ENCODE measurements around the gene OR1F1. TPM values are rescaled to one million over a fixed set of nuclear protein-coding genes. Genes with fewer than 3 reads are reported as not detected.

OR1F1 gene
- total RNA-seq, 1 donor from 2014 or later: 0.32 TPM

- H3K27ac ChIP-seq (ENCODE audit: low read depth, low read length): no peak overlapping the region
- H3K4me1 ChIP-seq (ENCODE audit: insufficient read depth, low read length): no peaks in the 10 kb centered on the region
- H3K4me3 ChIP-seq (ENCODE audit: insufficient read depth, low read depth, low read length): no peak overlapping the region
- no peak overlapping the region for H3K27ac Mint-ChIP-seq (ENCODE audit: unreplicated experiment)
- H3K4me1 Mint-ChIP-seq (ENCODE audit: low read depth, unreplicated experiment): no peaks in the 10 kb centered on the region
- H3K36me3 Mint-ChIP-seq (ENCODE audit: low read depth, unreplicated experiment): peaks cover 39% of the 10 kb centered on the region
- no peak overlapping the region for H3K4me3 Mint-ChIP-seq (ENCODE audit: unreplicated experiment)
- H3K4me2 ChIP-seq (ENCODE audit: low read length): no peak overlapping the region
- H3K9me3 Mint-ChIP-seq (ENCODE audit: unreplicated experiment): peaks cover 52% of the 10 kb centered on the region
- H2AFZ ChIP-seq (ENCODE audit: low read depth, low read length): no peak overlapping the region
- H3K36me3 ChIP-seq (ENCODE audit: insufficient read depth, low read length): peaks cover 22% of the 10 kb centered on the region
- no peaks in the 10 kb centered on the region for H3K79me2 ChIP-seq (ENCODE audit: insufficient read depth, low read length)
- DNase-seq (ENCODE audit: low read depth) (no peak), FAIRE-seq (no peak)
- H3K9ac ChIP-seq (ENCODE audit: low read length): no peak overlapping the region
- peaks cover 42% of the 10 kb centered on the region for H3K9me3 ChIP-seq (ENCODE audit: insufficient read depth, low read depth, low read length)
- H4K20me1 ChIP-seq (ENCODE audit: insufficient read depth, low read length): no peaks in the 10 kb centered on the region
- peaks cover 5% of the 10 kb centered on the region for H3K27me3 Mint-ChIP-seq (ENCODE audit: low read depth, unreplicated experiment)
- H3K27me3 ChIP-seq (ENCODE audit: insufficient read depth, low read length): no peaks in the 10 kb centered on the region
- no peak for TF ChIP-seq EZH2 (IDR thresholded peaks at IDR 0.05; ENCODE audit: insufficient read depth, low read length)
- no peak for TF ChIP-seq CTCF (IDR thresholded peaks at IDR 0.05; ENCODE audit: insufficient read depth, low read depth, low read length)
These were observed 32.8 kb downstream of the OR1F1 start for GRCh38 chr16:3220839-3221238.

- Histone ChIP-seq H3K27me3 (ENCODE audit: insufficient read depth, low read length) (no peaks in the 10 kb centered on the region), H3K4me2 (ENCODE audit: low read length) (no peak overlapping the region), H3K4me3 (ENCODE audit: insufficient read depth, low read depth, low read length) (no peak overlapping the region), H4K20me1 (ENCODE audit: insufficient read depth, low read length) (no peaks in the 10 kb centered on the region), H3K9me3 (ENCODE audit: insufficient read depth, low read depth, low read length) (peaks cover 47% of the 10 kb centered on the region), H3K79me2 (ENCODE audit: insufficient read depth, low read length) (no peaks in the 10 kb centered on the region), H3K36me3 (ENCODE audit: insufficient read depth, low read length) (peaks cover 39% of the 10 kb centered on the region), H3K27ac (ENCODE audit: low read depth, low read length) (no peak overlapping the region), H2AFZ (ENCODE audit: low read depth, low read length) (no peak overlapping the region), H3K9ac (ENCODE audit: low read length) (no peak overlapping the region), H3K4me1 (ENCODE audit: insufficient read depth, low read length) (no peaks in the 10 kb centered on the region)
- H3K9me3 Mint-ChIP-seq (ENCODE audit: unreplicated experiment): peaks cover 56% of the 10 kb centered on the region
- no peak for FAIRE-seq
- TF ChIP-seq EZH2 (IDR thresholded peaks at IDR 0.05; ENCODE audit: insufficient read depth, low read length): no peak
- no peak for TF ChIP-seq CTCF (IDR thresholded peaks at IDR 0.05; ENCODE audit: insufficient read depth, low read depth, low read length)
- peaks cover 65% of the 10 kb centered on the region for H3K36me3 Mint-ChIP-seq (ENCODE audit: low read depth, unreplicated experiment)
- H3K27ac Mint-ChIP-seq (ENCODE audit: unreplicated experiment): no peak overlapping the region
- H3K27me3 Mint-ChIP-seq (ENCODE audit: low read depth, unreplicated experiment): no peaks in the 10 kb centered on the region
- H3K4me3 Mint-ChIP-seq (ENCODE audit: unreplicated experiment): no peak overlapping the region
- H3K4me1 Mint-ChIP-seq (ENCODE audit: low read depth, unreplicated experiment): no peaks in the 10 kb centered on the region
- peak; percentile 6 for DNase-seq (ENCODE audit: low read depth)
These were observed 36.0 kb downstream of the OR1F1 start for GRCh38 chr16:3223913-3224515.

DNA sequence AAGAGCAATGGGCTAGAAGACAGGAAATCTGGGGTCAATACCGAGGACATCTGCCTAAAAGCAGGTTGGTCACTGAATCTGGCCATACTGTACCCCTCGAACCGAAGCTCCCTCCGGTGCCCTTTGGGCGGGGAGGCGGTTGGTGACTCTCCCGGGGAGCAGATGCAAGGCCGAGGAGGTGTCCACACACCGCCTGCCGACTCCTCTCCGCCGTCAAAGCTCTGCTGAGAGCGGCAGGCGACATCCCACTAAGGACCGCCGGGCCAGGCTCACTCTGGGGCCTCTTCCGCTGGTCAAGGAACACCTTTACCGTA is 46.5 kb downstream of the OR1F1 start:
- no peaks in the 10 kb centered on the region for H3K27me3 ChIP-seq (ENCODE audit: insufficient read depth, low read length)
- Mint-ChIP-seq H3K4me3 (ENCODE audit: unreplicated experiment) (peak overlapping the region; percentile 92), H3K36me3 (ENCODE audit: low read depth, unreplicated experiment) (peaks cover 38% of the 10 kb centered on the region), H3K27ac (ENCODE audit: unreplicated experiment) (no peak overlapping the region), H3K4me1 (ENCODE audit: low read depth, unreplicated experiment) (peaks cover 9% of the 10 kb centered on the region), H3K27me3 (ENCODE audit: low read depth, unreplicated experiment) (no peaks in the 10 kb centered on the region), H3K9me3 (ENCODE audit: unreplicated experiment) (peaks cover 13% of the 10 kb centered on the region)
- H3K9me3 ChIP-seq (ENCODE audit: insufficient read depth, low read depth, low read length): peaks cover 2% of the 10 kb centered on the region
- FAIRE-seq: no peak
- peak overlapping the region; percentile 97 for H3K27ac ChIP-seq (ENCODE audit: low read depth, low read length)
- H3K36me3 ChIP-seq (ENCODE audit: insufficient read depth, low read length): peaks cover 22% of the 10 kb centered on the region
- TF ChIP-seq EZH2 (IDR thresholded peaks at IDR 0.05; ENCODE audit: insufficient read depth, low read length): no peak
- TF ChIP-seq CTCF (IDR thresholded peaks at IDR 0.05; ENCODE audit: insufficient read depth, low read depth, low read length): no peak
- peak overlapping the region; percentile 95 for H3K4me2 ChIP-seq (ENCODE audit: low read length)
- H4K20me1 ChIP-seq (ENCODE audit: insufficient read depth, low read length): peaks cover 5% of the 10 kb centered on the region
- peak overlapping the region; percentile 97 for H3K4me3 ChIP-seq (ENCODE audit: insufficient read depth, low read depth, low read length)
- H3K79me2 ChIP-seq (ENCODE audit: insufficient read depth, low read length): peaks cover 21% of the 10 kb centered on the region
- H3K9ac ChIP-seq (ENCODE audit: low read length): peak overlapping the region; percentile 91
- peaks cover 8% of the 10 kb centered on the region for H3K4me1 ChIP-seq (ENCODE audit: insufficient read depth, low read length)
- no peak for DNase-seq (ENCODE audit: low read depth)
- H2AFZ ChIP-seq (ENCODE audit: low read depth, low read length): peak overlapping the region; percentile 100

Measured in astrocyte (in vitro differentiated cells and primary cell).